Adrenal gland (tissue), 12 donors: Measurements from ENCODE around the gene ZNRF1. TPM values are rescaled to one million over a fixed set of nuclear protein-coding genes. Genes with fewer than 3 reads are reported as not detected.

Source experiments
- DNase-seq, 7 donors: peaks; one replicate each; pipeline ENCODE4 v3.0.0-alpha.2; 2019 to 2020
- H3K27ac ChIP-seq, 5 donors: fragments of 200-600 bp; sonication (generic) in 4 of 5; 1 replicate in 3 of 5; 2 replicates in 2 of 5; pipeline versions ENCODE4 v1.5.1 to v1.8.0; 2016 to 2020; ENCODE audit warnings: mild to moderate bottlenecking in 1 of 5
- H3K27me3 ChIP-seq: fragments of 200-600 bp; 2 replicates; pipeline ENCODE4 v1.8.0; 2021
- H3K36me3 ChIP-seq, 2 donors: fragments of 200-600 bp; replicated peaks in 1 of 2; 1 replicate in 1 of 2; 2 replicates in 1 of 2; pipeline versions ENCODE4 v1.5.1 to v1.8.0; 2018 to 2022
- H3K4me1 ChIP-seq, 2 donors: fragments of 200-600 bp; replicated peaks in 1 of 2; 1 replicate in 1 of 2; 2 replicates in 1 of 2; pipeline versions ENCODE4 v1.5.1 to v1.8.0; 2018 to 2021
- H3K4me3 ChIP-seq, 4 donors: fragments of 200-600 bp; sonication (generic) in 3 of 4; one replicate each; pipeline ENCODE4 v1.5.1; 2016 to 2018
- H3K9me3 ChIP-seq, 3 donors: fragments of 200-600 bp; sonication (generic) in 1 of 3; replicated peaks in 1 of 3; 1 replicate in 2 of 3; 2 replicates in 1 of 3; pipeline versions ENCODE4 v1.5.1 to v1.8.0; 2016 to 2021
- CTCF ChIP-seq, 6 experiments: fragments of 450-650 bp in 4 of 6; fragments of 200-600 bp in 2 of 6; sonication (generic) in 1 of 6; IDR thresholded peaks; 1 replicate in 5 of 6; 2 replicates in 1 of 6; pipeline versions ENCODE4 v1.5.1 to v1.8.0; 2016 to 2021; ENCODE audit warnings: antibody characterized with exemption in 6 of 6, mild to moderate bottlenecking in 2 of 6, moderate library complexity in 1 of 6
- POLR2A ChIP-seq, 2 donors: fragments of 450-650 bp; IDR thresholded peaks; one replicate each; pipeline ENCODE4 v1.6.1; 2017; ENCODE audit warnings: antibody characterized with exemption in 2 of 2, mild to moderate bottlenecking in 2 of 2, moderate library complexity in 1 of 2
- WGBS, 4 donors: extraction: QIAGEN DNeasy Blood & Tissue Kit in 2 of 4; methylation state at CpG; one replicate each; pipeline versions ENCODE4 v1.1.5 to v1.1.7; 2013 to 2017; 5-methylcytosine and 5-hydroxymethylcytosine counted together
- intact Hi-C, 2 donors: fragments of 100-400 bp; cut with DNase I; formaldehyde crosslinking; loops; one replicate each; pipeline versions ENCODE4 v1.14.1 to v1.15.0; 2022 to 2023
- polyA plus RNA-seq, 3 donors: library from polyadenylated mRNA; stranded (reverse); fragments of 200-250 nt in 2 of 3; fragments of 350-450 nt in 1 of 3; fragmentation: Illumina TruSeq in 1 of 3; extraction: RNeasy Lipid Tissue Mini Kit (QIAGEN cat#74804) in 1 of 3; gene quantifications; one replicate each; pipeline ENCODE4 v1.2.3, GENCODE V29; 2013 to 2014
- total RNA-seq, 9 donors: library from RNA; depleted of rRNA in 4 of 9; stranded (reverse); fragments of >200 nt in 4 of 9; fragments of 120-200 nt in 1 of 9; fragmentation: NEBNext Ultra II Directional in 1 of 9; extraction: Animal tissue kit (Norgen Biotek cat#: 25700) in 1 of 9; gene quantifications; one replicate each; pipeline versions ENCODE4 v1.1.0 to v1.2.4, GENCODE V29; 2013 to 2023
- donor health status: healthy with polysubstance abuse.
- donor health status: Bipolar disorder and iron deficiency.
- donor health status: DM: yes; HTN: yes; CAD: no.
- donor health status: DM: no; HTN: no; CAD: no.
- donor health status: DM: no; HTN: no; CAD: no.
- donor health status: DM: yes; HTN: yes; CAD: no.

The ZNRF1 gene
- total and polyA plus RNA-seq, 12 donors: 9.9 to 29.2 (median 25.4) TPM

DNA sequence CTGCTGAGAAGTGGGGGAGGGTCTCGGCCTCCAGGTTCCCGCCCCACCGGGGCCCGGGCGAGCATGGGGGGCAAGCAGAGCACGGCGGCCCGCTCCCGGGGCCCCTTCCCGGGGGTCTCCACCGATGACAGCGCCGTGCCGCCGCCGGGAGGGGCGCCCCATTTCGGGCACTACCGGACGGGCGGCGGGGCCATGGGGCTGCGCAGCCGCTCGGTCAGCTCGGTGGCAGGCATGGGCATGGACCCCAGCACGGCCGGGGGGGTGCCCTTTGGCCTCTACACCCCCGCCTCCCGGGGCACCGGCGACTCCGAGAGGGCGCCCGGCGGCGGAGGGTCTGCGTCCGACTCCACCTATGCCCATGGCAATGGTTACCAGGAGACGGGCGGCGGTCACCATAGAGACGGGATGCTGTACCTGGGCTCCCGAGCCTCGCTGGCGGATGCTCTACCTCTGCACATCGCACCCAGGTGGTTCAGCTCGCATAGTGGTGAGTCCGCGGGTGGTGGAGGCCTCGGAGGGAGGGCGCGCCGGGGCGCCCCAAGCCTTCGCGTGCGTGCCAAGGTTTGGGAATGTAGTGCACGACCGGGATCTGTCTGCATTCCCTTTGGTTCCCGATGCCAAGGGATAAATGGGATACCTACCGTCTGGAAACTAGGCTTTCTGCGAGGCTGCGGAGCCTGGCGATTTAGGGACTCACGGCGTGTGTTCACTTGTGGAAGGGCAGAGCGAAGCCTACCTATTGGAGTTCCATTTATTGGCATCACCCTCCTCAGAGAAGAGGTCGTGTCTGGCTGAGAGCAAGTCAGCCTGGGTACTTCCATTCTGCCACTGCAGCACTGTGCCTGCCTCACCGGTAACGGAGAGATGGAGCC, 1.0 kb downstream of the ZNRF1 start:
- H3K36me3 ChIP-seq: no peaks in the 10 kb centered on the region
- H3K27me3 ChIP-seq: no peaks in the 10 kb centered on the region
- intact Hi-C loops: loop anchor here (5.0 kb wide), 1 partner anchor 112 kb away; no protein-coding TSS in a partner anchor
- TF ChIP-seq CTCF (IDR thresholded peaks at IDR 0.05) (no peak), POLR2A (IDR thresholded peaks at IDR 0.05) (no peak)
- H3K4me3 ChIP-seq: peak overlapping the region; percentile 36 to 81 (median 55)
- H3K9me3 ChIP-seq: no peaks in the 10 kb centered on the region
- H3K27ac ChIP-seq: peak overlapping the region in 3 of 5 donors; percentile 33 to 73 (median 49)
- peak; percentile 32 to 78 (median 44) for DNase-seq
- H3K4me1 ChIP-seq: peaks cover 25 to 49% of the 10 kb centered on the region in 2 donors
- 1 to 2% (median 1%) methylated on average over 14 to 71 of the region's 71 CpGs for WGBS, 4 donors

DNA sequence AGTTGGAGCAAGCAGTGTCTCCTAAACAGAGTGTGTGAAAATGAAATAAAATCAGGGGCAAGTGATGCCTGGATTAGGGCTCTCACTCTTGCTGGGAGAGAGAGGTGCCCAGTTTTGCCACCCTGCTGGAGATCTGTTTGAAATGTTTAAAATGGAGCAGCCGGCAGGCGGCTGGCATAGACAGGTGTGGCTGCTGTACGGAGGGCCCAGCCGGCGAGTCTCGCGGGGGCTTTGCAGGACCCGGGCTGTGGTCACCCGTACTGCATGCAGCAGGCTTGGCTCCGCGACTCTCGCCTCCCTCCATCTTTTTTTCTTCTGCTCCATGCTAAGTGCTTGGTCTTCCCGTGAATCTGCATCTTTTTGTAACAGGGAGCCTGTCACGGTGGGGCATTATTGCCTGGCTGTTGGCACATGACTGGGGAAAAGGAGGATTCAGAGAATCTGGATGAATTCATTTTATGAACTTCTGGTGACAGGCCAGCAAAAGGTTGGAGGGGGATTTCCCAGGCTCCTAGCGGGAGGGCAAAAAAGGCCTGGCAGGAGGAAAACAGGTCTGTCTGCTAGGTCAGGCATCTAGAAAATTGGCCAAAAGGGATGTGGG, 1.8 kb downstream of the ZNRF1 start:
- peak overlapping the region in 2 of 4 donors; percentile 71 to 81 for H3K4me3 ChIP-seq
- peaks cover 25 to 49% of the 10 kb centered on the region in 2 donors for H3K4me1 ChIP-seq
- peak overlapping the region in 2 of 5 donors; percentile 33 to 73 for H3K27ac ChIP-seq
- no peaks in the 10 kb centered on the region for H3K27me3 ChIP-seq
- WGBS, 4 donors: 38 to 62% (median 43%) methylated on average over 15 of the region's 15 CpGs
- no peaks in the 10 kb centered on the region for H3K36me3 ChIP-seq
- TF ChIP-seq POLR2A (IDR thresholded peaks at IDR 0.05) (no peak), CTCF (IDR thresholded peaks at IDR 0.05) (no peak)
- DNase-seq: peak in 1 of 7 donors; percentile 16
- intact Hi-C loops: no loop called here
- no peaks in the 10 kb centered on the region for H3K9me3 ChIP-seq

GRCh38 chr16:75002474-75002873, 3.6 kb downstream of the ZNRF1 start:
- intact Hi-C loops: no loop called here
- no peaks in the 10 kb centered on the region for H3K9me3 ChIP-seq
- H3K4me3 ChIP-seq: no peak overlapping the region
- TF ChIP-seq POLR2A (IDR thresholded peaks at IDR 0.05) (no peak), CTCF (IDR thresholded peaks at IDR 0.05) (no peak)
- no peaks in the 10 kb centered on the region for H3K36me3 ChIP-seq
- H3K4me1 ChIP-seq: peaks cover 25 to 49% of the 10 kb centered on the region in 2 donors
- H3K27ac ChIP-seq: peak overlapping the region in 1 of 5 donors; percentile 8
- 37 to 49% (median 40%) methylated on average over 9 of the region's 9 CpGs for WGBS, 4 donors
- no peaks in the 10 kb centered on the region for H3K27me3 ChIP-seq
- peak in 2 of 7 donors; percentile 16 to 19 for DNase-seq

- intact Hi-C loops: no loop called here
- TF ChIP-seq CTCF (IDR thresholded peaks at IDR 0.05) (no peak), POLR2A (IDR thresholded peaks at IDR 0.05) (no peak)
- no peaks in the 10 kb centered on the region for H3K9me3 ChIP-seq
- no peak overlapping the region for H3K4me3 ChIP-seq
- no peaks in the 10 kb centered on the region for H3K36me3 ChIP-seq
- no peak for DNase-seq
- H3K4me1 ChIP-seq: peaks cover 17 to 44% of the 10 kb centered on the region in 2 donors
- H3K27ac ChIP-seq: peak overlapping the region in 1 of 5 donors; percentile 43
- 88 to 94% (median 92%) methylated on average over 3 to 5 of the region's 5 CpGs for WGBS, 4 donors
- no peaks in the 10 kb centered on the region for H3K27me3 ChIP-seq
Measured at GRCh38 chr16:75003931-75004330, 5.1 kb downstream of the ZNRF1 start.
